HCT116 (cell line): ENCODE results near the gene MKNK1. TPM values are rescaled to one million over a fixed set of nuclear protein-coding genes. Genes with fewer than 3 reads are reported as not detected.
A peak's percentile ranks its signal among the peaks of the same experiment; 100 is the strongest.

Experiments
- ATAC-seq: fragments of 200-7000 bp; cut with Tn5 transposase; 2 replicates; pipeline ENCODE4 v1.9.1; 2020; ENCODE audit warnings: mild to moderate bottlenecking, moderate library complexity
- BruUV-seq: library from RNA; stranded (reverse); fragments of 400-500 nt; replicated peaks from 2 replicates; lab custom pipeline; 2021; lab: Mats Ljungman, UMichigan
- CTCF ChIA-PET: fragments of 300-600 bp; sonication (Branson Sonifier 250); formaldehyde crosslinking; loops from one replicate; lab custom pipeline; 2021; ENCODE audit warnings: antibody characterized with exemption; lab: Charles Lee
- POLR2A ChIA-PET: fragments of 300-600, 350-600 bp; sonication (Branson Sonifier 250); formaldehyde crosslinking; loops from one replicate; lab custom pipeline; 2021; ENCODE audit warnings: antibody characterized with exemption; lab: Charles Lee
- RAD21 ChIA-PET, 2 experiments: fragments of 300-600 bp; sonication (Branson Sonifier 250); formaldehyde crosslinking; loops; one replicate each; lab custom pipeline; 2023; ENCODE audit warnings: low total read pairs in 2 of 2; ENCODE audit not compliant: uncharacterized antibody in 2 of 2, unreplicated experiment in 2 of 2, low non-redundant PET in 1 of 2; lab: Charles Lee
- DNase-seq: peaks from one replicate; pipeline ENCODE4 v3.0.0-alpha.2; 2010; ENCODE audit warnings: low read depth, low spot score
- H2AFZ ChIP-seq: fragments of 200-600 bp; shearing (Covaris generic), sonication (generic); 2 replicates; pipeline ENCODE4 v1.6.1; 2017; ENCODE audit warnings: low read depth, mixed run types, mixed read lengths, antibody characterized with exemption, low read length; ENCODE audit not compliant: poor library complexity, severe bottlenecking
- H3K27ac ChIP-seq: 2 replicates; pipeline ENCODE4 v1.5.1; 2012; ENCODE audit warnings: low read depth, low read length
- H3K27me3 ChIP-seq: fragments of 200-600 bp; sonication (generic); 2 replicates; pipeline ENCODE4 v1.6.1; 2016; ENCODE audit warnings: mixed run types, low read length, mixed read lengths; ENCODE audit not compliant: insufficient read depth
- H3K36me3 ChIP-seq, 2 experiments: fragments of 200-500 bp in 1 of 2; fragments of 200-600 bp in 1 of 2; sonication (Bioruptor generic) in 1 of 2; sonication (generic) in 1 of 2; 2 replicates each; pipeline versions ENCODE4 v1.5.1 to v1.6.1; 2014 to 2016; ENCODE audit warnings: low read length in 2 of 2, inconsistent platforms in 1 of 2, mixed read lengths in 1 of 2, mixed run types in 1 of 2; ENCODE audit not compliant: insufficient read depth in 2 of 2, control insufficient read depth in 1 of 2
- H3K4me1 ChIP-seq, 2 experiments: fragments of 200-600 bp in 1 of 2; sonication (generic) in 1 of 2; 2 replicates each; pipeline versions ENCODE4 v1.5.1 to v1.6.1; 2012 to 2017; ENCODE audit warnings: low read length in 2 of 2, inconsistent platforms in 1 of 2, mild to moderate bottlenecking in 1 of 2, mixed read lengths in 1 of 2, mixed run types in 1 of 2, moderate library complexity in 1 of 2; ENCODE audit not compliant: insufficient read depth in 2 of 2, control insufficient read depth in 1 of 2
- H3K4me2 ChIP-seq: fragments of 200-600 bp; sonication (generic); 2 replicates; pipeline ENCODE4 v1.6.1; 2017; ENCODE audit warnings: mixed run types, low read length, mixed read lengths
- H3K4me3 ChIP-seq, 2 experiments: fragments of 200-600 bp in 1 of 2; sonication (generic) in 1 of 2; replicated peaks in 1 of 2; 2 replicates each; pipeline ENCODE4 v1.5.1; 2011 to 2016; ENCODE audit warnings: low read length in 2 of 2, control low read depth in 1 of 2, low read depth in 1 of 2, mild to moderate bottlenecking in 1 of 2, mixed read lengths in 1 of 2, mixed run types in 1 of 2
- H3K79me2 ChIP-seq: fragments of 200-600 bp; sonication (generic); 2 replicates; pipeline ENCODE4 v1.6.1; 2017; ENCODE audit warnings: mild to moderate bottlenecking, mixed run types, low read length, moderate library complexity, mixed read lengths; ENCODE audit not compliant: insufficient read depth
- H3K9ac ChIP-seq: fragments of 200-600 bp; sonication (generic); 2 replicates; pipeline ENCODE4 v1.6.1; 2016; ENCODE audit warnings: low read length, mixed read lengths
- H3K9me2 ChIP-seq: fragments of 200-600 bp; sonication (generic), shearing (Covaris generic); 2 replicates; pipeline ENCODE4 v1.6.1; 2017; ENCODE audit warnings: mixed run types, mild to moderate bottlenecking, moderate library complexity; ENCODE audit not compliant: insufficient read depth
- H3K9me3 ChIP-seq, 2 experiments: fragments of 200-500 bp in 1 of 2; fragments of 200-600 bp in 1 of 2; sonication (Bioruptor generic) in 1 of 2; sonication (generic) in 1 of 2; 2 replicates each; pipeline ENCODE4 v1.6.1; 2014 to 2017; ENCODE audit warnings: low read length in 2 of 2, mixed read lengths in 2 of 2, inconsistent platforms in 1 of 2, low read depth in 1 of 2, mild to moderate bottlenecking in 1 of 2, mixed run types in 1 of 2, moderate library complexity in 1 of 2; ENCODE audit not compliant: control insufficient read depth in 1 of 2, insufficient read depth in 1 of 2
- H4K20me1 ChIP-seq: fragments of 200-600 bp; sonication (generic), shearing (Covaris generic); 2 replicates; pipeline ENCODE4 v1.6.1; 2017; ENCODE audit warnings: mixed run types, mild to moderate bottlenecking, moderate library complexity; ENCODE audit not compliant: insufficient read depth
- CBX3 ChIP-seq: IDR thresholded peaks from 2 replicates; pipeline ENCODE4 v1.6.1; 2012; ENCODE audit warnings: low read depth
- CEBPB ChIP-seq: IDR thresholded peaks from 2 replicates; pipeline ENCODE4 v1.6.1; 2012; ENCODE audit warnings: low read depth
- EGR1 ChIP-seq: IDR thresholded peaks from 2 replicates; pipeline ENCODE4 v1.6.1; 2012; ENCODE audit warnings: low read depth
- ELF1 ChIP-seq: IDR thresholded peaks from 2 replicates; pipeline ENCODE4 v1.6.1; 2012; ENCODE audit warnings: low read depth, borderline replicate concordance
- EZH2 ChIP-seq: fragments of 200-600 bp; sonication (generic); IDR thresholded peaks from 2 replicates; pipeline ENCODE4 v1.6.1; 2017; ENCODE audit warnings: antibody characterized with exemption, mixed run types
- POLR2A ChIP-seq: IDR thresholded peaks from 2 replicates; pipeline ENCODE4 v1.7.0; 2011; ENCODE audit warnings: borderline replicate concordance; ENCODE audit not compliant: insufficient read depth, insufficient read length; ENCODE audit errors: extremely low read depth
- RAD21 ChIP-seq: IDR thresholded peaks from 2 replicates; pipeline ENCODE4 v1.6.1; 2012; ENCODE audit warnings: low read depth, mild to moderate bottlenecking
- SP1 ChIP-seq: IDR thresholded peaks from 2 replicates; pipeline ENCODE4 v1.6.1; 2012; ENCODE audit warnings: low read depth
- TCF7L2 ChIP-seq: IDR thresholded peaks from 2 replicates; pipeline ENCODE4 v1.7.0; 2011; ENCODE audit warnings: borderline replicate concordance, inconsistent platforms; ENCODE audit not compliant: insufficient read depth, insufficient read length; ENCODE audit errors: extremely low read depth
- YY1 ChIP-seq: IDR thresholded peaks from 2 replicates; pipeline ENCODE4 v1.6.1; 2011; ENCODE audit warnings: low read length, low read depth, moderate library complexity, mild to moderate bottlenecking; ENCODE audit not compliant: insufficient replicate concordance; ENCODE audit errors: extremely low read depth
- ZFX ChIP-seq: fragments of 450-650 bp; IDR thresholded peaks from 2 replicates; pipeline ENCODE4 v1.6.1; 2017
- ZNF274 ChIP-seq: fragments of 200-500 bp; sonication (Bioruptor generic); IDR thresholded peaks from 2 replicates; pipeline ENCODE4 v1.6.1; 2014; ENCODE audit warnings: mild to moderate bottlenecking, low read depth, low read length, inconsistent platforms
- intact Hi-C: fragments of 100-400 bp; cut with micrococcal nuclease; formaldehyde crosslinking; loops from 2 replicates; pipeline ENCODE4 v1.10.0; 2022
- total RNA-seq: library from RNA; stranded (reverse); gene quantifications from one replicate; pipeline ENCODE4 v1.2.1, GENCODE V29; 2021; ENCODE audit not compliant: unreplicated experiment
- TF ChIP-seq, protein P1 (sequence below): IDR thresholded peaks from 2 replicates; pipeline ENCODE4 v1.6.1; 2012; ENCODE audit warnings: low read depth

Gene MKNK1
- total RNA-seq, 1 experiment from 2014 or later = 30.9 TPM

GRCh38 chr1:46615735-46616134 lies 11.7 kb upstream of the MKNK1 start:
- DNase-seq (no peak), ATAC-seq (no peak)
- Histone ChIP-seq H3K79me2 (no peaks in the 10 kb centered on the region), H3K27me3 (no peaks in the 10 kb centered on the region), H2AFZ (peak overlapping the region; percentile 45), H3K9ac (peak overlapping the region; percentile 64), H3K9me3 (no peaks in the 10 kb centered on the region), H3K9me2 (no peaks in the 10 kb centered on the region), H3K4me2 (peak overlapping the region; percentile 96), H3K4me3 (peak overlapping the region; percentile 63 to 73), H3K36me3 (no peaks in the 10 kb centered on the region), H3K27ac (no peak overlapping the region), H3K4me1 (peaks cover 13 to 51% of the 10 kb centered on the region in 2 experiments; a peak in 3 of 4 replicates), H4K20me1 (no peaks in the 10 kb centered on the region)
- intact Hi-C loops = no loop called here
- TF ChIP-seq ZNF274 = no peak
- TF ChIP-seq YY1 = no peak
- TF ChIP-seq ZFX = no peak
- TF ChIP-seq, protein P1, sequence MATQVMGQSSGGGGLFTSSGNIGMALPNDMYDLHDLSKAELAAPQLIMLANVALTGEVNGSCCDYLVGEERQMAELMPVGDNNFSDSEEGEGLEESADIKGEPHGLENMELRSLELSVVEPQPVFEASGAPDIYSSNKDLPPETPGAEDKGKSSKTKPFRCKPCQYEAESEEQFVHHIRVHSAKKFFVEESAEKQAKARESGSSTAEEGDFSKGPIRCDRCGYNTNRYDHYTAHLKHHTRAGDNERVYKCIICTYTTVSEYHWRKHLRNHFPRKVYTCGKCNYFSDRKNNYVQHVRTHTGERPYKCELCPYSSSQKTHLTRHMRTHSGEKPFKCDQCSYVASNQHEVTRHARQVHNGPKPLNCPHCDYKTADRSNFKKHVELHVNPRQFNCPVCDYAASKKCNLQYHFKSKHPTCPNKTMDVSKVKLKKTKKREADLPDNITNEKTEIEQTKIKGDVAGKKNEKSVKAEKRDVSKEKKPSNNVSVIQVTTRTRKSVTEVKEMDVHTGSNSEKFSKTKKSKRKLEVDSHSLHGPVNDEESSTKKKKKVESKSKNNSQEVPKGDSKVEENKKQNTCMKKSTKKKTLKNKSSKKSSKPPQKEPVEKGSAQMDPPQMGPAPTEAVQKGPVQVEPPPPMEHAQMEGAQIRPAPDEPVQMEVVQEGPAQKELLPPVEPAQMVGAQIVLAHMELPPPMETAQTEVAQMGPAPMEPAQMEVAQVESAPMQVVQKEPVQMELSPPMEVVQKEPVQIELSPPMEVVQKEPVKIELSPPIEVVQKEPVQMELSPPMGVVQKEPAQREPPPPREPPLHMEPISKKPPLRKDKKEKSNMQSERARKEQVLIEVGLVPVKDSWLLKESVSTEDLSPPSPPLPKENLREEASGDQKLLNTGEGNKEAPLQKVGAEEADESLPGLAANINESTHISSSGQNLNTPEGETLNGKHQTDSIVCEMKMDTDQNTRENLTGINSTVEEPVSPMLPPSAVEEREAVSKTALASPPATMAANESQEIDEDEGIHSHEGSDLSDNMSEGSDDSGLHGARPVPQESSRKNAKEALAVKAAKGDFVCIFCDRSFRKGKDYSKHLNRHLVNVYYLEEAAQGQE = no peak
- no peak for TF ChIP-seq EGR1
- TF ChIP-seq EZH2 = no peak
- TF ChIP-seq POLR2A = no peak
- no peak for TF ChIP-seq SP1
- no peak for TF ChIP-seq TCF7L2
- TF ChIP-seq ELF1 = no peak
- TF ChIP-seq CEBPB = no peak
- no peak for TF ChIP-seq RAD21
- TF ChIP-seq CBX3 = no peak
- no TSS peak for BruUV-seq
- CTCF ChIA-PET = no interaction called here
- POLR2A ChIA-PET = interaction anchor here (1.1 to 2.1 kb wide), 3 partner anchors 12 to 104 kb away, joined by 3 to 14 read pairs (median 11); partner anchors contain the start of genes EFCAB14 and MKNK1
- RAD21 ChIA-PET = no interaction called here
